Measurements from ENCODE around the gene KIF3C.
"Not testable (repeated sequence)": the region's sequence is repeated elsewhere in the genome, so short reads cannot be mapped to it uniquely, and the experiment has no call there.

Gene KIF3C

GRCh38 chr2:25960396-25960795 is 21.9 kb downstream of the KIF3C start:
- no peak for DNase-seq (ENCODE audit: low read depth)

GRCh38 chr2:25958611-25959010 is 23.7 kb downstream of the KIF3C start:
- DNase-seq (ENCODE audit: low read depth): not testable (repeated sequence)

GRCh38 chr2:25957743-25958142 is 24.6 kb downstream of the KIF3C start:
- no peak for DNase-seq (ENCODE audit: low read depth)

GRCh38 chr2:25955869-25956535 is 26.3 kb downstream of the KIF3C start:
- DNase-seq (ENCODE audit: low read depth): no peak

GRCh38 chr2:25955036-25955435 is 27.3 kb downstream of the KIF3C start:
- no peak for DNase-seq (ENCODE audit: low read depth)

- no peak for DNase-seq (ENCODE audit: low read depth)
Measured at GRCh38 chr2:25954199-25954752, 28.0 kb downstream of the KIF3C start.

GRCh38 chr2:25951071-25951547 is 31.2 kb downstream of the KIF3C start:
- DNase-seq (ENCODE audit: low read depth): peak; percentile 31

GRCh38 chr2:25948437-25948836 is 33.9 kb downstream of the KIF3C start:
- DNase-seq (ENCODE audit: low read depth): no peak

GRCh38 chr2:25941042-25941441 is 41.3 kb downstream of the KIF3C start:
- DNase-seq (ENCODE audit: low read depth): no peak

GRCh38 chr2:25939257-25939668 is 43.0 kb downstream of the KIF3C start:
- DNase-seq (ENCODE audit: low read depth): no peak

GRCh38 chr2:25938345-25938744 is 44.0 kb downstream of the KIF3C start:
- DNase-seq (ENCODE audit: low read depth): no peak

GRCh38 chr2:25936889-25937545 is 45.3 kb downstream of the KIF3C start:
- DNase-seq (ENCODE audit: low read depth): no peak

GRCh38 chr2:25933622-25934021 is 48.7 kb downstream of the KIF3C start:
- DNase-seq (ENCODE audit: low read depth): no peak

- no peak for DNase-seq (ENCODE audit: low read depth)
Measured at GRCh38 chr2:25929789-25930473, 52.4 kb downstream of the KIF3C start.

GRCh38 chr2:25928668-25929067 is 53.6 kb downstream of the KIF3C start:
- no peak for DNase-seq (ENCODE audit: low read depth)

- DNase-seq (ENCODE audit: low read depth): no peak
Measured at GRCh38 chr2:25926984-25927756, 55.1 kb downstream of the KIF3C start.

- no peak for DNase-seq (ENCODE audit: low read depth)
Measured at GRCh38 chr2:25922501-25922900, 59.8 kb downstream of the KIF3C start.

- DNase-seq (ENCODE audit: low read depth): no peak
Measured at GRCh38 chr2:25920786-25921415, 61.4 kb downstream of the KIF3C start.

GRCh38 chr2:25920336-25920735 is 62.0 kb downstream of the KIF3C start:
- no peak for DNase-seq (ENCODE audit: low read depth)

GRCh38 chr2:25917832-25918231 is 64.5 kb downstream of the KIF3C start:
- DNase-seq (ENCODE audit: low read depth): no peak

- not testable (repeated sequence) for DNase-seq (ENCODE audit: low read depth)
Measured at GRCh38 chr2:25917411-25917810, 64.9 kb downstream of the KIF3C start.

Measured in T-helper 22 cell (primary cell).